Measurements from ENCODE around the gene KRTAP10-3.

Gene KRTAP10-3

DNA sequence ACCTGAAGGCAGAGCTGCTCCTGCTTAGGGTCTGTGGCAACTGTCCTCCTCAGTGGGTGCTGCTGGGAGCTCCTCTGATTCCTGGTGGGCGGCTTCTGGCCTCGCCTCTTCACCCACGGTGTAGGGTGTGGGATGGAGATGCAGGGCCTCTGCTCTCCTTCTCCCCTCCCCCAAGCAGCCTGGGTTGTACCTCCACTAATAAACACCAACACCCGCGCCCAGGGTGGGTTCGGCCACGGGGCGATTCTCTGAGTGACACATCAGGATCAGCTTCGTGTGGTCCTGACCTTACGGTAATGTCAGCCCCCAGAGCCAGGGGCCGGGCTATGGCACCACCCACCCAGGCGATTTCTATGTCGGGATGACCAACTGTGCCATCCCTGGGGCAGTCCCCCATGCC lies 42.3 kb downstream of the KRTAP10-3 start:
- Histone ChIP-seq H3K9me3 (ENCODE audit: control insufficient read depth, low read length) (no peaks in the 10 kb centered on the region), H3K4me2 (ENCODE audit: low read length) (no peak overlapping the region), H2AFZ (no peak overlapping the region), H3K79me2 (no peaks in the 10 kb centered on the region), H3K4me1 (no peaks in the 10 kb centered on the region), H3K4me3 (ENCODE audit: low read depth, low read length) (no peak overlapping the region), H3K27me3 (ENCODE audit: control insufficient read depth, insufficient read depth, low read length) (no peaks in the 10 kb centered on the region), H3K9ac (no peak overlapping the region), H3K27ac (no peak overlapping the region), H3K36me3 (ENCODE audit: control insufficient read depth, insufficient read depth, low read length) (no peaks in the 10 kb centered on the region)
- TF ChIP-seq, protein P1, sequence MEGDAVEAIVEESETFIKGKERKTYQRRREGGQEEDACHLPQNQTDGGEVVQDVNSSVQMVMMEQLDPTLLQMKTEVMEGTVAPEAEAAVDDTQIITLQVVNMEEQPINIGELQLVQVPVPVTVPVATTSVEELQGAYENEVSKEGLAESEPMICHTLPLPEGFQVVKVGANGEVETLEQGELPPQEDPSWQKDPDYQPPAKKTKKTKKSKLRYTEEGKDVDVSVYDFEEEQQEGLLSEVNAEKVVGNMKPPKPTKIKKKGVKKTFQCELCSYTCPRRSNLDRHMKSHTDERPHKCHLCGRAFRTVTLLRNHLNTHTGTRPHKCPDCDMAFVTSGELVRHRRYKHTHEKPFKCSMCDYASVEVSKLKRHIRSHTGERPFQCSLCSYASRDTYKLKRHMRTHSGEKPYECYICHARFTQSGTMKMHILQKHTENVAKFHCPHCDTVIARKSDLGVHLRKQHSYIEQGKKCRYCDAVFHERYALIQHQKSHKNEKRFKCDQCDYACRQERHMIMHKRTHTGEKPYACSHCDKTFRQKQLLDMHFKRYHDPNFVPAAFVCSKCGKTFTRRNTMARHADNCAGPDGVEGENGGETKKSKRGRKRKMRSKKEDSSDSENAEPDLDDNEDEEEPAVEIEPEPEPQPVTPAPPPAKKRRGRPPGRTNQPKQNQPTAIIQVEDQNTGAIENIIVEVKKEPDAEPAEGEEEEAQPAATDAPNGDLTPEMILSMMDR (IDR thresholded peaks at IDR 0.05), result no peak

DNA sequence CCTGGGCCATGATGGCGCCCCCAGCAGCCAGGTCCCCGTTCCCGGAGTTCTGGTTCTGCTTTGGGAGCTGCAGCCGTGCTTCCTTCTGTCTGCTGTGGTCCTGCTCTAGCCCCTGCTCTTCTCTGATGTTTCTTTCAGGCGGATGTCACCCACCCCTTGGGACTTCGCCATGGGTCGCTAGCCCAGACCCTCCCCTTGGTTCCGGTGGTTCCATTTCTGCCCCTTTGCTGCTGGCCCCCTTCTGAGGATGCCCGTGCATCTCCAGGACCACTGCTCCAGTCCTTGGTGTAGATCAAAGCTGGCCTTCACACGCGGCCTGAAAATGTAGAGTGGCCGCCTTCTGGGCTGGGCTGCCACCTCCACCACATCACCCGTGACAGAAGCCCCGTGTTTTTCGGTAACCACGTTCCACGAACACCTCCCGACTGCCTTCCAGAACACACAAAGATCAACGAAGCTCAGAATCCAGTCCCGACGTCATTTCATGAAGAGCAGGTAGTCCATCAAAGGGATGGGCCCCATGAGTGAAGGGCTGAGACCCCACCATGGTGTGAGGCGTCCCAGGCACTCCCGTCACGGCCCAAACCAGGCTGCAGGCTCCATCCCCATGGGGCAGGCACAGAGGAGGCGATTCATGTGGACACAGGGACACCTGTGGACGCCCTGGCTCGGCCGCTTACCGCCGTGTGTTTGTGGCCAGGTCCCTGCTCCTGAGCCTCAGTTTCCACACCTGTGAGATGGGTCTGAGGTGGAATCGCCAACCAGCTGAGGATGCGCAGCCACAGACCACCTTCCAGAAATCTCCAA lies 43.0 kb downstream of the KRTAP10-3 start:
- Histone ChIP-seq H3K9me3 (ENCODE audit: control insufficient read depth, low read length) (no peaks in the 10 kb centered on the region), H3K79me2 (no peaks in the 10 kb centered on the region), H3K4me3 (ENCODE audit: low read depth, low read length) (no peak overlapping the region), H3K4me2 (ENCODE audit: low read length) (no peak overlapping the region), H3K4me1 (no peaks in the 10 kb centered on the region), H3K27me3 (ENCODE audit: control insufficient read depth, insufficient read depth, low read length) (no peaks in the 10 kb centered on the region), H2AFZ (no peak overlapping the region), H3K9ac (no peak overlapping the region), H3K36me3 (ENCODE audit: control insufficient read depth, insufficient read depth, low read length) (no peaks in the 10 kb centered on the region), H3K27ac (no peak overlapping the region)
- TF ChIP-seq, protein P1 (IDR thresholded peaks at IDR 0.05), result no peak

DNA sequence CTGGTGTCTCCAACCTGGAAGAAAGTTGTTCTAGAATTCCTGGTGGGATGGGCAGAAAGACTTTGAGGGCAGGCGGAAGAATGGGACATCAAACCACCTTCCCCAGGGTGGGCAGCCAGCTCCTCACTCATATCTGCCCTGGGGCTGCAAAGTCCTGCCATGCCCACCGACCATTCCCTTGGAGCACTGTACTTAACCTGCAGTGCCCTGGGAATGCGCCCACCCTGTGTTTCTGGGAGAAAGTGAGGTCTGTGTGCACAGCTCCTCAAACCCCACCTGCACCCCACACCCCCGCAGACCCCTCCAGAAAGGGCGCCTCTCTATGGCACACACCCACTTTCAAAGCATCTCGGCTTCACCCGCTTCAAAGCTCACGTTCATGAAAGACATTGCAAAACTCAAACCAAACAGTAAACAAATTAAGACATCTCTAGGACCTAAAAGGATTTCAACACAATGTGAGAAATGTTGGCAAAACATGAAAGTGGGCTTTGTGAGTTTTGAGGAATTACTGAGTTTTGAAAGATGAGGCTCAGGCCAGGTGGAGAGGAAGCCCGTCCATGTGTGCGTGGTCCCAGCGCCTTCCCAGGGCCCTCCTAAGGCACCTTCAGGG lies 43.7 kb downstream of the KRTAP10-3 start:
- no peak overlapping the region for H2AFZ ChIP-seq
- H3K79me2 ChIP-seq, result no peaks in the 10 kb centered on the region
- H3K4me1 ChIP-seq, result no peaks in the 10 kb centered on the region
- no peaks in the 10 kb centered on the region for H3K36me3 ChIP-seq (ENCODE audit: control insufficient read depth, insufficient read depth, low read length)
- no peak overlapping the region for H3K4me2 ChIP-seq (ENCODE audit: low read length)
- no peak overlapping the region for H3K27ac ChIP-seq
- TF ChIP-seq, protein P1 (IDR thresholded peaks at IDR 0.05), result no peak
- no peaks in the 10 kb centered on the region for H3K27me3 ChIP-seq (ENCODE audit: control insufficient read depth, insufficient read depth, low read length)
- no peaks in the 10 kb centered on the region for H3K9me3 ChIP-seq (ENCODE audit: control insufficient read depth, low read length)
- H3K9ac ChIP-seq, result no peak overlapping the region
- H3K4me3 ChIP-seq (ENCODE audit: low read depth, low read length), result no peak overlapping the region

DNA sequence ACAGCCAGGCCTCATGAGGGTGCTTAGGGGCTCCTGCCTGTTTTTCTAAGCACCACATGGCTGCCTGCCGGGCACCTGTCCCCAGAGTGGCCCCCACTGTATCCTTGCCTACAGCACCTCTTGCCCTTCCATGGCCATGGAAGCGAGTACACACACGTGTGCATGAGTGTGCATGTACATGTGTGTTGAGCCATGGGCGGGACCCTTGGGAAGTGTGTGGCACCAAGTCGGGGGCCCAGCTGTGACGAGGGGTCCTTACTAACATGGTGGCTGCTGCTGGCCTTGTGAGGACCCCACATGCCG lies 44.4 kb downstream of the KRTAP10-3 start:
- H3K79me2 ChIP-seq, result no peaks in the 10 kb centered on the region
- H3K9ac ChIP-seq, result no peak overlapping the region
- no peaks in the 10 kb centered on the region for H3K4me1 ChIP-seq
- H3K4me3 ChIP-seq (ENCODE audit: low read depth, low read length), result no peak overlapping the region
- H3K9me3 ChIP-seq (ENCODE audit: control insufficient read depth, low read length), result no peaks in the 10 kb centered on the region
- H3K27me3 ChIP-seq (ENCODE audit: control insufficient read depth, insufficient read depth, low read length), result no peaks in the 10 kb centered on the region
- H3K36me3 ChIP-seq (ENCODE audit: control insufficient read depth, insufficient read depth, low read length), result no peaks in the 10 kb centered on the region
- no peak overlapping the region for H3K27ac ChIP-seq
- H2AFZ ChIP-seq, result no peak overlapping the region
- TF ChIP-seq, protein P1 (IDR thresholded peaks at IDR 0.05), result no peak
- no peak overlapping the region for H3K4me2 ChIP-seq (ENCODE audit: low read length)

Measured in parathyroid adenoma (tissue), 2 donors.